Measurements from ENCODE around the gene SNCAIP. TPM values are rescaled to one million over a fixed set of nuclear protein-coding genes. Genes with fewer than 3 reads are reported as not detected.

The SNCAIP gene
- total RNA-seq, 1 experiment from 2014 or later = 0.21 TPM

- H3K4me3 Mint-ChIP-seq (ENCODE audit: unreplicated experiment) = no peak overlapping the region
- BruUV-seq (replicated peaks) = no TSS peak
- DNase-seq (ENCODE audit: unreplicated experiment) = no peak
- TF ChIP-seq CTCF (IDR thresholded peaks at IDR 0.05; ENCODE audit: unreplicated experiment) = no peak
- H3K27ac Mint-ChIP-seq (ENCODE audit: low read depth, unreplicated experiment) = no peak overlapping the region
- no peaks in the 10 kb centered on the region for H3K4me1 Mint-ChIP-seq (ENCODE audit: insufficient read depth, unreplicated experiment)
- H3K36me3 Mint-ChIP-seq (ENCODE audit: insufficient read depth, unreplicated experiment) = no peaks in the 10 kb centered on the region
- peaks cover 17% of the 10 kb centered on the region for H3K27me3 Mint-ChIP-seq (ENCODE audit: insufficient read depth, unreplicated experiment)
- POLR2A ChIA-PET = interaction anchor here (0.7 to 1.6 kb wide), 2 partner anchors 11 to 13 kb away, joined by 3 to 4 read pairs; no protein-coding TSS in a partner anchor
- CTCF ChIA-PET = interaction anchor here (0.8 kb wide), 1 partner anchor 83 kb away, joined by 3 read pairs; no protein-coding TSS in a partner anchor
- H3K9me3 Mint-ChIP-seq (ENCODE audit: unreplicated experiment) = no peaks in the 10 kb centered on the region
- intact Hi-C loops (cut with micrococcal nuclease) = no loop called here
These were observed 9.9 kb downstream of the SNCAIP start for GRCh38 chr5:122321921-122322320.

GRCh38 chr5:122322801-122323548, 10.9 kb downstream of the SNCAIP start:
- H3K4me1 Mint-ChIP-seq (ENCODE audit: insufficient read depth, unreplicated experiment) = no peaks in the 10 kb centered on the region
- CTCF ChIA-PET = interaction anchor here (0.7 to 1.5 kb wide), 3 partner anchors 39 to 129 kb away, joined by 3 read pairs; no protein-coding TSS in a partner anchor
- intact Hi-C loops (cut with micrococcal nuclease) = no loop called here
- no peak overlapping the region for H3K4me3 Mint-ChIP-seq (ENCODE audit: unreplicated experiment)
- DNase-seq (ENCODE audit: unreplicated experiment) = no peak
- H3K27me3 Mint-ChIP-seq (ENCODE audit: insufficient read depth, unreplicated experiment) = peaks cover 7% of the 10 kb centered on the region
- POLR2A ChIA-PET = interaction anchor here (0.7 to 1.6 kb wide), 3 partner anchors 8 to 21 kb away, joined by 3 to 4 read pairs (median 4); no protein-coding TSS in a partner anchor
- H3K27ac Mint-ChIP-seq (ENCODE audit: low read depth, unreplicated experiment) = no peak overlapping the region
- no peak for TF ChIP-seq CTCF (IDR thresholded peaks at IDR 0.05; ENCODE audit: unreplicated experiment)
- H3K9me3 Mint-ChIP-seq (ENCODE audit: unreplicated experiment) = no peaks in the 10 kb centered on the region
- no TSS peak for BruUV-seq (replicated peaks)
- no peaks in the 10 kb centered on the region for H3K36me3 Mint-ChIP-seq (ENCODE audit: insufficient read depth, unreplicated experiment)

DNA sequence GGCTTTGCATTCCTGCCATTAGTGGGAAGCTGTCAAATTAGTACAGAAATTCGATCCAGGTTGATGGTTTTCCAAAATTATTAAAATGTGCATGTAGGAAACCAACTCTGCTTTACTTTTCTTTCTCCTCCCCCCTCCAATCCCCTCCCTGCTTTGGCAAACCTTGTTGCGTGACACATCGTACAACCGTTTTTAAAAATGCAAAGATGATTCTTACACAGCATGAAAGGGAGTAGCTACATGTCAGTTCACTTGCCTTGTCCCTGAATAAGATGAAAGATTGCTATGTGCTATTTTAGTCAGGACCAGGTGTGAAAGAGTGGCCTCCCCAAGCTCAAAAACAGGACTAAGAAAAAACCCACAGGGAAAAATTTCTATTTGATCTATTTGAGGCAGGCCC, 11.7 kb downstream of the SNCAIP start:
- BruUV-seq (replicated peaks) = no TSS peak
- no peak for DNase-seq (ENCODE audit: unreplicated experiment)
- Mint-ChIP-seq H3K9me3 (ENCODE audit: unreplicated experiment) (no peaks in the 10 kb centered on the region), H3K4me1 (ENCODE audit: insufficient read depth, unreplicated experiment) (no peaks in the 10 kb centered on the region), H3K27ac (ENCODE audit: low read depth, unreplicated experiment) (no peak overlapping the region), H3K4me3 (ENCODE audit: unreplicated experiment) (no peak overlapping the region), H3K36me3 (ENCODE audit: insufficient read depth, unreplicated experiment) (no peaks in the 10 kb centered on the region), H3K27me3 (ENCODE audit: insufficient read depth, unreplicated experiment) (no peaks in the 10 kb centered on the region)
- TF ChIP-seq CTCF (IDR thresholded peaks at IDR 0.05; ENCODE audit: unreplicated experiment) = no peak
- CTCF ChIA-PET = interaction anchor here (0.7 to 1.5 kb wide), 2 partner anchors 38 to 130 kb away, joined by 3 read pairs; no protein-coding TSS in a partner anchor
- POLR2A ChIA-PET = interaction anchor here (0.7 to 1.3 kb wide), 2 partner anchors 9 to 20 kb away, joined by 3 to 4 read pairs; no protein-coding TSS in a partner anchor
- intact Hi-C loops (cut with micrococcal nuclease) = no loop called here

- Mint-ChIP-seq H3K4me1 (ENCODE audit: insufficient read depth, unreplicated experiment) (no peaks in the 10 kb centered on the region), H3K9me3 (ENCODE audit: unreplicated experiment) (no peaks in the 10 kb centered on the region), H3K27me3 (ENCODE audit: insufficient read depth, unreplicated experiment) (no peaks in the 10 kb centered on the region), H3K4me3 (ENCODE audit: unreplicated experiment) (no peak overlapping the region), H3K27ac (ENCODE audit: low read depth, unreplicated experiment) (no peak overlapping the region), H3K36me3 (ENCODE audit: insufficient read depth, unreplicated experiment) (no peaks in the 10 kb centered on the region)
- intact Hi-C loops (cut with micrococcal nuclease) = no loop called here
- no peak for DNase-seq (ENCODE audit: unreplicated experiment)
- POLR2A ChIA-PET = no interaction called here
- CTCF ChIA-PET = no interaction called here
- no peak for TF ChIP-seq CTCF (IDR thresholded peaks at IDR 0.05; ENCODE audit: unreplicated experiment)
- BruUV-seq (replicated peaks) = no TSS peak
These were observed 15.1 kb downstream of the SNCAIP start for GRCh38 chr5:122327110-122327509.
